Measurements from ENCODE around the gene SESN2. TPM values are rescaled to one million over a fixed set of nuclear protein-coding genes. Genes with fewer than 3 reads are reported as not detected.
"Not testable (repeated sequence)": the region's sequence is repeated elsewhere in the genome, so short reads cannot be mapped to it uniquely, and the experiment has no call there.

SESN2 gene
- polyA plus RNA-seq, 1 experiment, result 53.4 TPM

GRCh38 chr1:28317014-28317413 lies 57.7 kb downstream of the SESN2 start:
- Histone ChIP-seq H3K4me3 (ENCODE audit: low read depth, low read length) (no peak overlapping the region), H3K27me3 (ENCODE audit: control insufficient read depth, insufficient read depth, low read length) (no peaks in the 10 kb centered on the region; the same call in 1 of the 2 replicates), H3K36me3 (ENCODE audit: control insufficient read depth, insufficient read depth, low read length) (no peaks in the 10 kb centered on the region)
- no peak for DNase-seq (ENCODE audit: low read depth)
- no peak for TF ChIP-seq CTCF (IDR thresholded peaks at IDR 0.05; ENCODE audit: insufficient read depth, low read depth, low read length)
- ChIA-PET CTCF (no interaction called here), POLR2A (no interaction called here)

GRCh38 chr1:28322194-28322593 lies 62.9 kb downstream of the SESN2 start:
- no peak overlapping the region for H3K4me3 ChIP-seq (ENCODE audit: low read depth, low read length)
- no peaks in the 10 kb centered on the region; the same call in 1 of the 2 replicates for H3K27me3 ChIP-seq (ENCODE audit: control insufficient read depth, insufficient read depth, low read length)
- CTCF ChIA-PET, result no interaction called here
- TF ChIP-seq CTCF (IDR thresholded peaks at IDR 0.05; ENCODE audit: insufficient read depth, low read depth, low read length), result no peak
- POLR2A ChIA-PET, result no interaction called here
- DNase-seq (ENCODE audit: low read depth), result no peak
- H3K36me3 ChIP-seq (ENCODE audit: control insufficient read depth, insufficient read depth, low read length), result no peaks in the 10 kb centered on the region

GRCh38 chr1:28323720-28324119 lies 64.4 kb downstream of the SESN2 start:
- H3K36me3 ChIP-seq (ENCODE audit: control insufficient read depth, insufficient read depth, low read length), result no peaks in the 10 kb centered on the region
- ChIA-PET POLR2A (no interaction called here), CTCF (no interaction called here)
- no peak for DNase-seq (ENCODE audit: low read depth)
- no peak overlapping the region for H3K4me3 ChIP-seq (ENCODE audit: low read depth, low read length)
- H3K27me3 ChIP-seq (ENCODE audit: control insufficient read depth, insufficient read depth, low read length), result no peaks in the 10 kb centered on the region; the same call in 1 of the 2 replicates
- TF ChIP-seq CTCF (IDR thresholded peaks at IDR 0.05; ENCODE audit: insufficient read depth, low read depth, low read length), result no peak

GRCh38 chr1:28326515-28326914 lies 67.2 kb downstream of the SESN2 start:
- ChIA-PET CTCF (interaction anchor here (1.6 to 2.5 kb wide), 2 partner anchors 12 to 25 kb away, joined by 4 to 7 read pairs; no protein-coding TSS in a partner anchor), POLR2A (no interaction called here)
- no peaks in the 10 kb centered on the region for H3K27me3 ChIP-seq (ENCODE audit: control insufficient read depth, insufficient read depth, low read length)
- no peak for TF ChIP-seq CTCF (IDR thresholded peaks at IDR 0.05; ENCODE audit: insufficient read depth, low read depth, low read length)
- no peak overlapping the region for H3K4me3 ChIP-seq (ENCODE audit: low read depth, low read length)
- no peak for DNase-seq (ENCODE audit: low read depth)
- H3K36me3 ChIP-seq (ENCODE audit: control insufficient read depth, insufficient read depth, low read length), result 0 out of 2 replicates have a peak, but pooled peaks cover 1% of the 10 kb centered on the region

- POLR2A ChIA-PET, result no interaction called here
- H3K4me3 ChIP-seq (ENCODE audit: low read depth, low read length), result no peak overlapping the region
- H3K27me3 ChIP-seq (ENCODE audit: control insufficient read depth, insufficient read depth, low read length), result no peaks in the 10 kb centered on the region
- no peak for DNase-seq (ENCODE audit: low read depth)
- TF ChIP-seq CTCF (IDR thresholded peaks at IDR 0.05; ENCODE audit: insufficient read depth, low read depth, low read length), result no peak
- CTCF ChIA-PET, result interaction anchor here (1.1 to 2.5 kb wide), 3 partner anchors 13 to 43 kb away, joined by 3 to 7 read pairs (median 4); no protein-coding TSS in a partner anchor
- H3K36me3 ChIP-seq (ENCODE audit: control insufficient read depth, insufficient read depth, low read length), result peaks cover 3% of the 10 kb centered on the region
Observed at GRCh38 chr1:28326984-28327383, 67.7 kb downstream of the SESN2 start.

GRCh38 chr1:28327431-28327830 lies 68.1 kb downstream of the SESN2 start:
- POLR2A ChIA-PET, result interaction anchor here (0.6 kb wide), 1 partner anchor 76 kb away, joined by 3 read pairs; no protein-coding TSS in a partner anchor
- H3K4me3 ChIP-seq (ENCODE audit: low read depth, low read length); DNase-seq (ENCODE audit: low read depth); H3K36me3 ChIP-seq (ENCODE audit: control insufficient read depth, insufficient read depth, low read length); H3K27me3 ChIP-seq (ENCODE audit: control insufficient read depth, insufficient read depth, low read length): not testable (repeated sequence)
- CTCF ChIA-PET, result interaction anchor here (1.1 to 2.5 kb wide), 3 partner anchors 13 to 44 kb away, joined by 3 to 7 read pairs (median 4); no protein-coding TSS in a partner anchor

Measured in BJ (cell line).